ENCODE measurements around the gene BCAR1.

Gene BCAR1

DNA sequence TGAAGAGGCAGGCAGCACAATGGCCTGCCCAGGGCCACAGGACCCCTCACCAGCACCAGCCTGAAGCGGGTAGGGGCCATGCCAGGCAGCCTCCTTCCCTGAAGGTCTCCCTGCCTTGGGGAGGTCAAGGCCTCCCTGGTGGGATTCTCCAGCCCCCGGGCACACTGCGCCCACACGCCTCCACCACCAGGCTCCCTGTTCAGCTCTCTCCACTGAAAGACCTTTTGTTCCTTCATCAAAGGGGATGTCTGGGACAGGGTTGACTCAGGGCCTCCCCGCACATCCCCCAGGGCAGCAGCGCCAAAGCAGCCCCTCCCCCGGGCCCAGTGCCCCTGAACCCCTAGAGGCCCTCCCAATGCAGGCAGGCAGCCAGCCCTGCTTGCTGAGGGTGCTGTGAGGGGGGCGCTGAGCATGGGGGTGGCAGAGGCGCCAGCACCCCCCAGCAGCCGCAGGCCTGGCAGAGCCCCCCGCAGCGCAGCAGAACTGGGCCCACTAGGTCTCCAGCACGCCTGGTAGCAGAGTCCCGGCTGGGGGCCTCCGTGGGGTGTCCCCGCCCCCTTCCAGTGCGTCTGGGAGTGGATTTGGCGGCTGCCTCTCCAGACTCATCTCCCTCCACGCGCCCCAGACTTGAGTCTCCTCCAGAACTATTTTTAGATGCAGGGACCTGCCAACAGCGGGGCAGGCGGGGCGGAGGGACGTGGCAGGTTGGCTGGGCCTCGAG, 13.1 kb downstream of the BCAR1 start:
- no peak for DNase-seq (ENCODE audit: low read depth)
- no peak overlapping the region for H3K4me3 ChIP-seq (ENCODE audit: low read length)
- TF ChIP-seq, protein P1, sequence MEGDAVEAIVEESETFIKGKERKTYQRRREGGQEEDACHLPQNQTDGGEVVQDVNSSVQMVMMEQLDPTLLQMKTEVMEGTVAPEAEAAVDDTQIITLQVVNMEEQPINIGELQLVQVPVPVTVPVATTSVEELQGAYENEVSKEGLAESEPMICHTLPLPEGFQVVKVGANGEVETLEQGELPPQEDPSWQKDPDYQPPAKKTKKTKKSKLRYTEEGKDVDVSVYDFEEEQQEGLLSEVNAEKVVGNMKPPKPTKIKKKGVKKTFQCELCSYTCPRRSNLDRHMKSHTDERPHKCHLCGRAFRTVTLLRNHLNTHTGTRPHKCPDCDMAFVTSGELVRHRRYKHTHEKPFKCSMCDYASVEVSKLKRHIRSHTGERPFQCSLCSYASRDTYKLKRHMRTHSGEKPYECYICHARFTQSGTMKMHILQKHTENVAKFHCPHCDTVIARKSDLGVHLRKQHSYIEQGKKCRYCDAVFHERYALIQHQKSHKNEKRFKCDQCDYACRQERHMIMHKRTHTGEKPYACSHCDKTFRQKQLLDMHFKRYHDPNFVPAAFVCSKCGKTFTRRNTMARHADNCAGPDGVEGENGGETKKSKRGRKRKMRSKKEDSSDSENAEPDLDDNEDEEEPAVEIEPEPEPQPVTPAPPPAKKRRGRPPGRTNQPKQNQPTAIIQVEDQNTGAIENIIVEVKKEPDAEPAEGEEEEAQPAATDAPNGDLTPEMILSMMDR (IDR thresholded peaks at IDR 0.05; ENCODE audit: insufficient read depth, low read depth, low read length, missing control alignments) = no peak

DNA sequence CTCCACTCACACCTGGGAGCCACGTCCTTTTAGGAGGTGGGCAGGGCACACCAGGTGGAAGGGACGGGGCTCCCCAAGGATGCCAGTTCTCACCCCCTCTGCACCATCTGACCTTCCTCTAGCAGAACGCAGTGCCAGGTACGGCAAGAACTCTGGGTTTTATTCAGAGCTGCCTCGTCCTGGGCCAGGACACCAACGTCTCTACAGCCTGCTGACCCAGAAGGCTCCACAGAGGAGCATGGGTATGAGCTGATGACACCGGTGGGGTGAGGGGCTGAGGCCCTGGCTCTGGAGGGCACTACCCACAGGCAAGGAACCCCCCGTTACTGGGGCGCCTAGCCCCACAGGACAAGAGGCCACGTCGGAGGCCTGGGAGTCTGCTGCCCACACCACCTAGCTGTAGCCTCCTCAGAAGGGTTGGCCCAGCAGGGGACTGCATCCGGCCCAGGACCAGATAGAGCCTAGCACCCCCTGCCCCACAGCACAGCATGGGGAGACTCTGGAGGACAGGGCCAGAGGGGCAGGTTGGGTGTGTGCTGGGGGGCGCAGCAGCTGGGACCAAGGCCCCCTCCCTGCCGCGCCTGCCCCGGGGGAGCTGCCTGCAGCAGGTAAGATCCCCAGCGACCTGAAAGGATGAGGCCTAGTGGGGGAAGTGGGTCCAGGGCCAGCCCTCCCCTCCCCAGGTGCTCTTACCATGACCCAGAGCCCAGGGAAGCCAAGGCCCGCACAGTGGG, 13.9 kb downstream of the BCAR1 start:
- DNase-seq (ENCODE audit: low read depth) = no peak
- TF ChIP-seq, protein P1 (IDR thresholded peaks at IDR 0.05; ENCODE audit: insufficient read depth, low read depth, low read length, missing control alignments) = no peak
- no peak overlapping the region for H3K4me3 ChIP-seq (ENCODE audit: low read length)

DNA sequence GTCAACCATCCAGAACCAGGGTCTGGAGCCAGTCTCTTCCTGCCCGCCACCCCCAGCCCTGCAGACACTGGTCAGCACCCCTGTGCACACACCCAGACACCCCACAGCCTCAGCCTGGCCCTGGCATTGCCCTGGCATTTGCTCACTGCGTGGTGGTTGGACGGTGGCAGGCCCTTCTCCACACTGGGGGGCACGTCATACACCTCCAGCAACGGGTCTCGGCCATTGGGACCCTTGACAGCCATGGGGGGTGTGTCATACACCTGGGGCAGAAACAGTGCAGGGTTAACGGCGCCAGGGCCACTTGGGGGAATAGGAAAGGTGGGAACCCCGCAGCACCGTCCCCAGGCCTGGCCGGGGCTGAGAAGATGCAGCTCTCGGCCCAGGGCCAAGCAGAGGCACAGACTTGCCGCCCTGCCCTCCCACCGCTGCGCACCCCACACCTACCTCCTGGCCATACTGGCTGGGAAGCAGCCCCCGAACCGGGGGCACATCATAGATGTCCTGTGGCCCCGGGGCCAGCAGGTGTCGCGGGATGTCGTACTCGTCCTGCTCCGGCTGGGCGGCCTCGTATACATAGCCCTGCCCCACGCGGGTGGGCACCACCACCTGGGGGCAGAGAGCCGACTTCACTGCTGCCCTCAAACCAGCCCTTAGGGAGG, 14.6 kb downstream of the BCAR1 start:
- TF ChIP-seq, protein P1 (IDR thresholded peaks at IDR 0.05; ENCODE audit: insufficient read depth, low read depth, low read length, missing control alignments) = no peak
- no peak for DNase-seq (ENCODE audit: low read depth)
- H3K4me3 ChIP-seq (ENCODE audit: low read length) = no peak overlapping the region

DNA sequence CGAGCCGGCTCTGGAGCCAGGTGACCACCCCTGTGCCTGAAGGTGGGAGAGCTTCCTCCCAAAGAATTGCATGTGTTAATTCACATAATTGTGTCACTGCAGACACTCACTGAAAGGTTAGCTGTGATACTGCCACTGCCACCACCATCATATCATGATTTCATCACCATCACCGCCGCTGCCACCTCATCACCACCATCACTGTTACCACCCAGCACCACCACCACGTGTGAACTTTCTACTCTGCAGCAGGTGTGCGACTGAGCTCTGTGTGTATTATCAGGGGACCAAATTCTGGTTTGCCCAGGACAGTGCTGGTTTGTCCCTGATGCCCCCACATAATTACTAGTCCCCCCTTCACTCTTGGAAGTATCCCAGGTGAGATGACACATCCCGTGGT, 15.2 kb downstream of the BCAR1 start:
- TF ChIP-seq, protein P1 (IDR thresholded peaks at IDR 0.05; ENCODE audit: insufficient read depth, low read depth, low read length, missing control alignments) = no peak
- no peak overlapping the region for H3K4me3 ChIP-seq (ENCODE audit: low read length)
- DNase-seq (ENCODE audit: low read depth) = no peak

DNA sequence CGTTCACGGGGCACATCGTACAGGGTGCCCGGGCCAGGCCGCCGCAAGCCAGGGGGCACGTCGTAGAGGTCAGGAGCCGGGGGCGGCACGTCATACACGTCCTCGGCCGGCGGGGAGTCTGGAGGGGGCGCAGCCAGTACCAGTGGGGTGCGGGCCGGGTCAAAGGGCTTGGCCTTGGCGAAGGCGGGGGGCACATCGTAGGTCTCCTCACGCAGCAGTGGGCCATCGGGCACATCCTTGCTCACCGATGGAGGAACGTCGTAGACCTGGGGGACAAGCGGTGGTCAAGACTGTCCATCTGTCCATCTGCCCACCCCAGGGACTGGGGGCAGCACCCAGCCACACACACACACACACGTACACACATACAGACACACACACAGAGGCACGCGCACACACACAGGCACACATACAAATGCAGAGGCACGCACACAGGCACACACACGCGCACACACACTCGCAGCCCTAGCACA, 15.7 kb downstream of the BCAR1 start:
- TF ChIP-seq, protein P1 (IDR thresholded peaks at IDR 0.05; ENCODE audit: insufficient read depth, low read depth, low read length, missing control alignments) = no peak

DNA sequence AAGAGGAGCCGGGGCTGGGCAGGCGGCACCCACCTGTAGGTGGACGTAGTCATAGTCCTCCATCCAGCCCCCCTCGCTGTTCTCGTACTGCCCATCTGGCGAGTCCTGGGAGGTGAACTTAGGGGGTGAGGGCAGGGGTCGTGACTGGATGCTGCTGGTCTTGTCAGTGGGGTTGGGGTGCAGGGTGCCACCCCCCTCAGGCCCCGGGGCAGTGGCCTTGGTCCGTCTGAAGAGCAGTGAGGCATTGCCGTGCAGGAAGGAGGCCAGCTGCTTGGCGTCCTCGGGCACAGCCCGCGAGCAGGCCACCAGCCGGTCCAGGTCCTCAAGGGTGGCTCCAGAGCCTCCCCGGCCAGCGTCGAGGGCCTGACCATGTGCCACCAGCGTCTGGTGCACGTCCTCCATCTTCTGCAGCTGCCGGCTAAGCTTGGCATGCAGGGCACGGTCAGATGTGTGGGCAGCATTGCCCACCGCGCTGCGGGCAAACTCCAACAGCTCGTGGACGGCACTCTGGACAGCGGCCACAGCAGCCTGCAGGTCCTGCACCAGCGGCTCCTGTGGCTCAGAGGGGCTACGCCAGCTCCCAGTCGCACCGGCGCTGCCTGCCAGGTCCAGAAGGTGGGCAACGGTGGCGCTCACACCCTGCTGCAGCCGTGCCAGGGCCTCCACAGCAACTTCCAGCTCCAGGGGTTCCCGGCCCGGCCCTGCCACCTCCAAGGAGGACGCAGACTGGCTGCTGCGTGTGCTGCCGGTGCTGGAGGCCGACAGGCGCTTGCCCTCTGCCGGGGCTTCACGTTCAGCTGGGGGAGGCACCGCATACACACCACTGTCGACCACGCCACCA, 16.3 kb downstream of the BCAR1 start:
- TF ChIP-seq, protein P1 (IDR thresholded peaks at IDR 0.05; ENCODE audit: insufficient read depth, low read depth, low read length, missing control alignments) = no peak
- DNase-seq (ENCODE audit: low read depth) = no peak
- H3K4me3 ChIP-seq (ENCODE audit: low read length) = no peak overlapping the region

More for the DNA sequence above, 15.7 kb downstream of the BCAR1 start:
- DNase-seq (ENCODE audit: low read depth) = no peak
- no peak overlapping the region for H3K4me3 ChIP-seq (ENCODE audit: low read length)

Data from epithelial cell of esophagus (primary cell).